GM10248 (cell line): ENCODE data around the gene TTC23L.
A peak's percentile ranks its signal among the peaks of the same experiment; 100 is the strongest.

Experiments used
- CTCF ChIA-PET: fragments of 300-600 bp; sonication (Branson Sonifier 250); formaldehyde crosslinking; extraction: SDS; loops from one replicate; lab custom pipeline; 2021; ENCODE audit warnings: antibody characterized with exemption; lab: Yijun Ruan, JAX
- POLR2A ChIA-PET: fragments of 350-650 bp; sonication (Branson Sonifier 250); formaldehyde crosslinking; extraction: SDS; loops from one replicate; lab custom pipeline; 2020; ENCODE audit warnings: antibody characterized with exemption; lab: Yijun Ruan, JAX
- DNase-seq: peaks from one replicate; pipeline ENCODE4 v3.0.0; 2012; ENCODE audit errors: extremely low spot score
- CTCF ChIP-seq: IDR thresholded peaks from 2 replicates; pipeline ENCODE4 v1.5.1; 2012; ENCODE audit warnings: mild to moderate bottlenecking, low read depth; ENCODE audit errors: extremely low read depth, missing control alignments, control extremely low read depth

The TTC23L gene

GRCh38 chr5:34838785-34839714 is at the start of gene TTC23L:
Gene TTC23L (plus strand): TSS chr5:34839164. CDS start chr5:34840672, 1,508 bp downstream.
- no peak for TF ChIP-seq CTCF
- POLR2A ChIA-PET = interaction anchor here (0.7 kb wide), 1 partner anchor 14 kb away, joined by 5 read pairs; no protein-coding TSS in a partner anchor
- CTCF ChIA-PET = interaction anchor here (1.0 to 5.0 kb wide), 8 partner anchors 10 to 353 kb away, joined by 3 to 22 read pairs (median 4); no protein-coding TSS in a partner anchor

GRCh38 chr5:34789639-34790038 is 49.3 kb upstream of the TTC23L start:
- TF ChIP-seq CTCF = no peak
- POLR2A ChIA-PET = no interaction called here
- no peak for DNase-seq
- CTCF ChIA-PET = no interaction called here

More at GRCh38 chr5:34838785-34839714, at the start of gene TTC23L:
- DNase-seq = peak; percentile 92

- CTCF ChIA-PET = no interaction called here
- no peak for DNase-seq
- POLR2A ChIA-PET = no interaction called here
- TF ChIP-seq CTCF = no peak
These were observed 48.9 kb upstream of the TTC23L start for GRCh38 chr5:34790069-34790468.

- ChIA-PET POLR2A (no interaction called here), CTCF (no interaction called here)
- TF ChIP-seq CTCF = no peak
- no peak for DNase-seq
These were observed 47.2 kb upstream of the TTC23L start for GRCh38 chr5:34791761-34792244.

GRCh38 chr5:34802834-34803563 is 36.0 kb upstream of the TTC23L start:
- POLR2A ChIA-PET = no interaction called here
- CTCF ChIA-PET = interaction anchor here (0.5 to 1.5 kb wide), 4 partner anchors 11 to 279 kb away, joined by 3 to 7 read pairs (median 4); no protein-coding TSS in a partner anchor
- TF ChIP-seq CTCF = no peak
- DNase-seq = no peak
